ENCODE measurements around the gene SRGAP3.

GRCh38 chr3:8984081-8984480, 265.4 kb downstream of the SRGAP3 start:
- TF ChIP-seq CTCF (IDR thresholded peaks at IDR 0.05), result no peak
- no peak for TF ChIP-seq POLR2A (IDR thresholded peaks at IDR 0.05)

All from uterus (tissue), 2 donors.